Thyroid gland (tissue), 4 donors: Measurements from ENCODE around the gene L2HGDH. TPM values are rescaled to one million over a fixed set of nuclear protein-coding genes. Genes with fewer than 3 reads are reported as not detected.

ENCODE experiments used
- DNase-seq, 2 donors: peaks; one replicate each; pipeline ENCODE4 v3.0.0-alpha.2; 2019
- H3K27ac ChIP-seq, 3 donors: fragments of 200-600 bp; sonication (generic); 1 replicate in 2 of 3; 2 replicates in 1 of 3; pipeline ENCODE4 v1.5.1; 2016 to 2019; ENCODE audit warnings: mild to moderate bottlenecking in 1 of 3, moderate library complexity in 1 of 3
- H3K27me3 ChIP-seq: fragments of 200-600 bp; sonication (generic); one replicate; pipeline ENCODE4 v1.5.1; 2019
- H3K36me3 ChIP-seq, 2 donors: fragments of 200-600 bp; sonication (generic); one replicate each; pipeline ENCODE4 v1.5.1; 2016 to 2019
- H3K4me1 ChIP-seq, 2 donors: fragments of 200-600 bp; sonication (generic); one replicate each; pipeline ENCODE4 v1.5.1; 2017 to 2019
- H3K4me3 ChIP-seq, 3 donors: fragments of 200-600 bp; sonication (generic); replicated peaks in 1 of 3; 1 replicate in 2 of 3; 2 replicates in 1 of 3; pipeline ENCODE4 v1.5.1; 2016; ENCODE audit warnings: mild to moderate bottlenecking in 1 of 3
- H3K9me3 ChIP-seq: fragments of 200-600 bp; sonication (generic); one replicate; pipeline ENCODE4 v1.5.1; 2017
- POLR2A ChIP-seq, 2 donors: fragments of 450-650 bp; IDR thresholded peaks; one replicate each; pipeline ENCODE4 v1.6.1; 2017; ENCODE audit warnings: antibody characterized with exemption in 2 of 2, mild to moderate bottlenecking in 2 of 2, moderate library complexity in 1 of 2
- WGBS, 2 donors: methylation state at CpG; one replicate each; pipeline ENCODE4 v1.1.5; 2017; 5-methylcytosine and 5-hydroxymethylcytosine counted together
- intact Hi-C: fragments of 100-400 bp; cut with DNase I; formaldehyde crosslinking; loops from one replicate; pipeline ENCODE4 v1.15.1; 2023
- total RNA-seq, 4 donors: library from RNA; depleted of rRNA; stranded (reverse); fragments of >200 nt; gene quantifications; one replicate each; pipeline ENCODE4 v1.2.3, GENCODE V29; 2016
- TF ChIP-seq, protein P1 (sequence below), 6 experiments: fragments of 200-600 bp in 3 of 6; fragments of 450-650 bp in 3 of 6; sonication (generic) in 3 of 6; IDR thresholded peaks; one replicate each; pipeline ENCODE4 v1.5.1; 2016 to 2019; ENCODE audit warnings: antibody characterized with exemption in 6 of 6, mild to moderate bottlenecking in 2 of 6, inconsistent platforms in 1 of 6, moderate library complexity in 1 of 6

The L2HGDH gene
- total RNA-seq, 4 donors from 2014 or later, result 8.7 to 10.9 (median 9.7) TPM

DNA sequence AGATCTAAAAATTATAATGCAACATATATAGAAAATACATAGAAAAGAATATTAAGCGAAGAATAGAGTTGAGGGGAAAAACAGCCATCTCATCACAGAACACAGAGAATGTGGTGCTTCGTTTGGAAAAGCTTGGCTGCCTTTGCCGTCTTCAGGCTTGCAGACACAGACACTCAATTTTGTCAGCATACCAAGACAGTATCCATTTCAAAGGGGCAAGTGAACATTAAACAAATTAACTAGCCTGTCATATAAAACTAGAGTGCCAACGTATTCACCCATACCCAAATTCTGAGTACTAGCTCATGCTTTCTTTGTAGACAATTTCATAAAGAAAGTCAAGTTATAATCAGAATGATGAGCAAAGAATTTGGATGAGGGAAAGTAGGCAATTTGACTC, 40.6 kb upstream of the L2HGDH start:
- H3K27ac ChIP-seq, result no peak overlapping the region
- H3K4me1 ChIP-seq, result peaks cover 2 to 3% of the 10 kb centered on the region in 2 donors
- intact Hi-C loops, result no loop called here
- DNase-seq, result no peak
- H3K4me3 ChIP-seq, result no peak overlapping the region
- no peaks in the 10 kb centered on the region for H3K27me3 ChIP-seq
- 86 to 88% methylated on average over 4 of the region's 4 CpGs for WGBS, 2 donors
- TF ChIP-seq POLR2A (IDR thresholded peaks at IDR 0.05), result no peak
- TF ChIP-seq, protein P1, sequence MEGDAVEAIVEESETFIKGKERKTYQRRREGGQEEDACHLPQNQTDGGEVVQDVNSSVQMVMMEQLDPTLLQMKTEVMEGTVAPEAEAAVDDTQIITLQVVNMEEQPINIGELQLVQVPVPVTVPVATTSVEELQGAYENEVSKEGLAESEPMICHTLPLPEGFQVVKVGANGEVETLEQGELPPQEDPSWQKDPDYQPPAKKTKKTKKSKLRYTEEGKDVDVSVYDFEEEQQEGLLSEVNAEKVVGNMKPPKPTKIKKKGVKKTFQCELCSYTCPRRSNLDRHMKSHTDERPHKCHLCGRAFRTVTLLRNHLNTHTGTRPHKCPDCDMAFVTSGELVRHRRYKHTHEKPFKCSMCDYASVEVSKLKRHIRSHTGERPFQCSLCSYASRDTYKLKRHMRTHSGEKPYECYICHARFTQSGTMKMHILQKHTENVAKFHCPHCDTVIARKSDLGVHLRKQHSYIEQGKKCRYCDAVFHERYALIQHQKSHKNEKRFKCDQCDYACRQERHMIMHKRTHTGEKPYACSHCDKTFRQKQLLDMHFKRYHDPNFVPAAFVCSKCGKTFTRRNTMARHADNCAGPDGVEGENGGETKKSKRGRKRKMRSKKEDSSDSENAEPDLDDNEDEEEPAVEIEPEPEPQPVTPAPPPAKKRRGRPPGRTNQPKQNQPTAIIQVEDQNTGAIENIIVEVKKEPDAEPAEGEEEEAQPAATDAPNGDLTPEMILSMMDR (IDR thresholded peaks at IDR 0.05), result no peak
- no peaks in the 10 kb centered on the region for H3K9me3 ChIP-seq
- H3K36me3 ChIP-seq, result no peaks in the 10 kb centered on the region

DNA sequence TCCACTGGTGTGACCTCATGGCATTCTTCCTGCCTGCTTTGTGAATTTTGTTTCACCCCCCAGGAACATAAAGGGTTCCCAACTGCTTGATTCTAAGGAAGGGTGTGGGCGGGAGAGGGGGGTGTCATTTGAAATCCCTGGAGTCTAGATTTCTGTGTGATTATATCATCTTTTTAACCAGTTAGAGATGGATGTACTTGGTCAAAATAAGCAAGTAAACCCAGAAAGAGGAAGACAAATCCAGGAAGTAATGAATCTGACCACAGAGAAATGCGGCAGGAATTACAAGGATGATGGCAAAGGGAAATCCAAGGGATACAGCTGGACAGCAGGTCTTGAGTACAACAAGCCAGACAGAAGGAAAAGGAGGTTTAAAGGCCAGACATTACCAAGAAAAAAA, 38.9 kb upstream of the L2HGDH start:
- 69 to 79% methylated on average over 2 of the region's 2 CpGs for WGBS, 2 donors
- H3K27me3 ChIP-seq, result no peaks in the 10 kb centered on the region
- no peaks in the 10 kb centered on the region for H3K9me3 ChIP-seq
- TF ChIP-seq, protein P1 (IDR thresholded peaks at IDR 0.05), result no peak
- no peak for TF ChIP-seq POLR2A (IDR thresholded peaks at IDR 0.05)
- peaks cover 10 to 15% of the 10 kb centered on the region in 2 donors for H3K4me1 ChIP-seq
- no peak overlapping the region for H3K27ac ChIP-seq
- no peak overlapping the region for H3K4me3 ChIP-seq
- intact Hi-C loops, result no loop called here
- DNase-seq, result no peak
- H3K36me3 ChIP-seq, result no peaks in the 10 kb centered on the region

DNA sequence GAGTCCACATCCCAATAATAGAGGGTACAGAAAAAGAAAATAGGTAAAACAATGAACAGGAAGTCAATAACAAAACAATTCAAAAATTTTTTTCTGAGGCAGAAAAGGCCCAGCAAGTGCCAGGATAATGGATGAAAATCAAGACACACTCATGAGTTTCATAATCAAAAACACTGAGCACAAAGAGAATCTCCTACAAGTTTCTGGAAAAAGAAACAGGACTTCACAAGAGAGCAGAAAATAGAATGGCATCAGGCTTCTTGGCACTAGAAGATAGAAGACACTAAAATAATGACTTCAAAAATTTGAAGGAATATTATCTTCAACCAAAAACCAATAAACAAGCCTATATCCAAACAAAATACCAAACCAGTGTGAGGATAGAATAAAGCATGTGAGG, 36.9 kb upstream of the L2HGDH start:
- Histone ChIP-seq H3K27ac (peak overlapping the region in 1 of 3 donors; percentile 63), H3K4me3 (no peak overlapping the region), H3K9me3 (no peaks in the 10 kb centered on the region), H3K27me3 (no peaks in the 10 kb centered on the region), H3K4me1 (peaks cover 25 to 27% of the 10 kb centered on the region in 2 donors), H3K36me3 (no peaks in the 10 kb centered on the region)
- intact Hi-C loops, result loop anchor here (10.0 kb wide), 1 partner anchor 46 kb away; the partner anchor contains the start of gene CDKL1
- no peak for DNase-seq
- TF ChIP-seq, protein P1 (IDR thresholded peaks at IDR 0.05), result no peak
- no peak for TF ChIP-seq POLR2A (IDR thresholded peaks at IDR 0.05)

DNA sequence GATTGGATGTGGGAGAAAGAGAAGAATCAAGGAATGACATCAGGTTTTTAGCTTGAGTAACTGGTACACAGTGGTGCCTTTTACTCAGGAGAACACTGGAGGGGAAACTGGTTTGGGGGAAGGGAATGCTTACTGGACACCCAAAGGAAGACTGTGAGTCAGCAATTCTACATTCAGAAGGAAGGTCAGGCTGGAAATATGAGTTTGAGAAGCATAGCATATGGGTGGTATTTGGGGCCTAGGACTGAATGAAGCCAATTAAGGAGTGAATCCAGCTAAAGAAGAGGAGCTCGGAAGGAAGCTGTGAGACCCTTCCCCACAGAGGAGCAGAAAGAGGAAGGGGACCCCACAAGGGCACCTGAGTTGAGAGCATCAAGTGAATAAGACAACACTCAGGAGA, 35.5 kb upstream of the L2HGDH start:
- 0 to 100% methylated on average over 1 of the region's 1 CpG for WGBS, 2 donors
- H3K27ac ChIP-seq, result peak overlapping the region in 2 of 3 donors; percentile 20 to 63
- DNase-seq, result peak; percentile 19 to 22
- TF ChIP-seq, protein P1 (IDR thresholded peaks at IDR 0.05), result no peak
- TF ChIP-seq POLR2A (IDR thresholded peaks at IDR 0.05), result peak in 1 of 2 donors; percentile 23
- H3K36me3 ChIP-seq, result no peaks in the 10 kb centered on the region
- H3K9me3 ChIP-seq, result no peaks in the 10 kb centered on the region
- H3K4me3 ChIP-seq, result no peak overlapping the region
- intact Hi-C loops, result loop anchor here (10.0 kb wide), 1 partner anchor 47 kb away; the partner anchor contains the start of gene CDKL1
- no peaks in the 10 kb centered on the region for H3K27me3 ChIP-seq
- H3K4me1 ChIP-seq, result peaks cover 34 to 39% of the 10 kb centered on the region in 2 donors

DNA sequence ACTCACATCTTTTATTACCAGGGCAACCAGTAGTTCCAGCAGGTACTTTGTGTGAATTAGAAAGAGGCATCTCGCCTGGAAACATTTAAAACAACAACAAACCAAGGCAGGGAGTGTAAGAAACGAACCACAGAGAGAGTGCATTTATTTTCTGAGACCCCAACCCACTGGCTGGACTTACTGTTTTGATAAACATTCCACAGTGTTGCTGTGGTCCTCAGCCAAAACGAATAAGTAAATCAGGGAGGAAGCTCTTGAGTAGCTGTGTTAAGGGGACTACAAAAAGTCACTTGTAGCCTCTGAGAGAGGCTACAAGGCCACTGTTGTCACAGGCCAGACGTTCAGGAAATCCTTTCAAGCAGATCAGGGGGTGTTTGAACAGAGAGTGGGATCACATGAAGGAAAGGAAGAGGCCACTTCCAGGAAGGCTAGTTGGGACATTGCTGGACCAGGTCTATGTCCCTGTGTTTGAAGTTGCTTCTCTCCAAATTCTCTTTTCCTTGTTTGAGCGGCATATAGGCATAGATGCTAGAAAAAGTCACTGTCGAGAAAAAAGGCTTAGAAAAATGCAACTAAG, 33.9 kb upstream of the L2HGDH start:
- H3K36me3 ChIP-seq, result no peaks in the 10 kb centered on the region
- DNase-seq, result no peak
- no peaks in the 10 kb centered on the region for H3K9me3 ChIP-seq
- H3K4me1 ChIP-seq, result peaks cover 34 to 43% of the 10 kb centered on the region in 2 donors
- no peaks in the 10 kb centered on the region for H3K27me3 ChIP-seq
- WGBS, 2 donors, result 31 to 40% methylated on average over 6 of the region's 6 CpGs
- peak overlapping the region; percentile 48 to 71 (median 55) for H3K27ac ChIP-seq
- intact Hi-C loops, result loop anchor here (10.0 kb wide), 1 partner anchor 49 kb away; the partner anchor contains the start of gene CDKL1
- H3K4me3 ChIP-seq, result no peak overlapping the region
- TF ChIP-seq POLR2A (IDR thresholded peaks at IDR 0.05), result peak in 1 of 2 donors; percentile 21
- TF ChIP-seq, protein P1 (IDR thresholded peaks at IDR 0.05), result no peak
